CD4-positive, CD25-positive, alpha-beta regulatory T cell (primary cell): ENCODE results near the gene APOBEC3G. TPM values are rescaled to one million over a fixed set of nuclear protein-coding genes. Genes with fewer than 3 reads are reported as not detected.
A peak's percentile ranks its signal among the peaks of the same experiment; 100 is the strongest.

Experiments used
- ATAC-seq, 2 donors: fragments of 150-1000 bp; cut with Tn5 transposase; one replicate each; pipeline ENCODE4 v1.10.0; 2021; ENCODE audit warnings: low read depth in 2 of 2, moderate number of reproducible peaks in 2 of 2, moderate library complexity in 1 of 2
- DNase-seq, 3 donors: peaks; one replicate each; pipeline versions ENCODE4 v3.0.0 to v3.0.0-alpha.2; 2012 to 2022; ENCODE audit warnings: mixed read lengths in 1 of 3
- H3K27ac ChIP-seq: one replicate; pipeline ENCODE4 v1.7.0; 2013; ENCODE audit warnings: mild to moderate bottlenecking, low read length; ENCODE audit not compliant: insufficient read depth, poor library complexity, severe bottlenecking
- H3K27me3 ChIP-seq: one replicate; pipeline ENCODE4 v1.7.0; 2013; ENCODE audit warnings: low read length; ENCODE audit not compliant: control insufficient read depth, insufficient read depth
- H3K36me3 ChIP-seq: one replicate; pipeline ENCODE4 v1.7.0; 2013; ENCODE audit warnings: mild to moderate bottlenecking, low read length, moderate library complexity; ENCODE audit not compliant: control insufficient read depth, insufficient read depth
- H3K4me1 ChIP-seq: 2 replicates; pipeline ENCODE4 v1.7.0; 2013; ENCODE audit warnings: mild to moderate bottlenecking, low read length; ENCODE audit not compliant: insufficient read depth, control insufficient read depth, poor library complexity, severe bottlenecking
- H3K4me3 ChIP-seq: one replicate; pipeline ENCODE4 v1.7.0; 2013; ENCODE audit warnings: low read depth, mild to moderate bottlenecking, low read length, moderate library complexity
- H3K9me3 ChIP-seq, 2 experiments: 1 replicate in 1 of 2; 2 replicates in 1 of 2; pipeline ENCODE4 v1.7.0; 2013; ENCODE audit warnings: low read length in 2 of 2, mild to moderate bottlenecking in 1 of 2, moderate library complexity in 1 of 2; ENCODE audit not compliant: control insufficient read depth in 2 of 2
- H3K27ac Mint-ChIP-seq, 3 donors: one replicate each; pipeline ENCODE4 v1.8.0; 2020 to 2022; ENCODE audit warnings: mild to moderate bottlenecking in 3 of 3, mixed read lengths in 3 of 3, moderate library complexity in 2 of 3
- H3K27me3 Mint-ChIP-seq: one replicate; pipeline ENCODE4 v1.8.0; 2022; ENCODE audit warnings: mild to moderate bottlenecking, mixed read lengths
- H3K36me3 Mint-ChIP-seq: one replicate; pipeline ENCODE4 v1.8.0; 2020; ENCODE audit warnings: mixed read lengths
- H3K4me1 Mint-ChIP-seq, 4 donors: one replicate each; pipeline ENCODE4 v1.8.0; 2020 to 2022; ENCODE audit warnings: mixed read lengths in 4 of 4, mild to moderate bottlenecking in 1 of 4
- H3K4me3 Mint-ChIP-seq, 4 donors: one replicate each; pipeline ENCODE4 v1.8.0; 2020 to 2022; ENCODE audit warnings: mild to moderate bottlenecking in 4 of 4, mixed read lengths in 4 of 4, moderate library complexity in 3 of 4
- H3K9me3 Mint-ChIP-seq, 7 donors: one replicate each; pipeline ENCODE4 v1.8.0; 2020 to 2022; ENCODE audit warnings: mixed read lengths in 7 of 7, mild to moderate bottlenecking in 3 of 7, moderate library complexity in 2 of 7
- polyA plus RNA-seq, 4 donors: library from polyadenylated mRNA; unstranded; fragments of 300-500 nt; fragmentation: Illumina TruSeq; gene quantifications; one replicate each; pipeline ENCODE4 v1.2.3, GENCODE V29; 2021
- total RNA-seq: library from RNA; stranded (reverse); gene quantifications from one replicate; pipeline ENCODE4 v1.2.3, GENCODE V29; 2022

The APOBEC3G gene
- total and polyA plus RNA-seq, 5 donors from 2014 or later: 49.0 to 105 (median 61.1) TPM

GRCh38 chr22:39080052-39080762, 3.1 kb downstream of the APOBEC3G start:
- no peak for ATAC-seq
- Histone ChIP-seq H3K27ac (peak overlapping the region; percentile 14), H3K9me3 (no peaks in the 10 kb centered on the region), H3K4me3 (no peak overlapping the region), H3K36me3 (peaks cover 19% of the 10 kb centered on the region), H3K4me1 (peaks cover 41% of the 10 kb centered on the region), H3K27me3 (no peaks in the 10 kb centered on the region)
- Mint-ChIP-seq H3K9me3 (no peaks in the 10 kb centered on the region), H3K4me3 (peak overlapping the region in 3 of 4 donors; percentile 26 to 66 (median 32)), H3K27ac (peak overlapping the region; percentile 66 to 85 (median 76)), H3K4me1 (peaks cover 0 to 59% (median 23%) of the 10 kb centered on the region in 4 donors), H3K36me3 (peaks cover 12% of the 10 kb centered on the region), H3K27me3 (no peaks in the 10 kb centered on the region)
- no peak for DNase-seq

- peaks cover 41% of the 10 kb centered on the region for H3K4me1 ChIP-seq
These were observed 3.9 kb downstream of the APOBEC3G start for GRCh38 chr22:39081016-39081415.

GRCh38 chr22:39081598-39081997, 4.5 kb downstream of the APOBEC3G start:
- no peak overlapping the region for H3K4me3 ChIP-seq
- Mint-ChIP-seq H3K4me1 (peaks cover 0 to 54% (median 26%) of the 10 kb centered on the region in 4 donors), H3K36me3 (peaks cover 16% of the 10 kb centered on the region), H3K9me3 (no peaks in the 10 kb centered on the region), H3K4me3 (peak overlapping the region in 2 of 4 donors; percentile 50 to 66), H3K27ac (peak overlapping the region in 2 of 3 donors; percentile 85 to 86), H3K27me3 (no peaks in the 10 kb centered on the region)
- H3K27ac ChIP-seq: peak overlapping the region; percentile 33
- H3K9me3 ChIP-seq: no peaks in the 10 kb centered on the region
- no peaks in the 10 kb centered on the region for H3K27me3 ChIP-seq
- ATAC-seq (no peak), DNase-seq (no peak)
- H3K36me3 ChIP-seq: peaks cover 22% of the 10 kb centered on the region
- peaks cover 41% of the 10 kb centered on the region for H3K4me1 ChIP-seq

More at GRCh38 chr22:39081016-39081415, 3.9 kb downstream of the APOBEC3G start:
- Histone ChIP-seq H3K36me3 (peaks cover 19% of the 10 kb centered on the region), H3K9me3 (no peaks in the 10 kb centered on the region), H3K27ac (peak overlapping the region; percentile 33), H3K4me3 (no peak overlapping the region), H3K27me3 (no peaks in the 10 kb centered on the region)
- ATAC-seq: no peak
- Mint-ChIP-seq H3K4me1 (peaks cover 0 to 55% (median 25%) of the 10 kb centered on the region in 4 donors), H3K27me3 (no peaks in the 10 kb centered on the region), H3K27ac (peak overlapping the region; percentile 3 to 86 (median 85)), H3K9me3 (no peaks in the 10 kb centered on the region), H3K36me3 (peaks cover 12% of the 10 kb centered on the region), H3K4me3 (peak overlapping the region; percentile 36 to 78 (median 60))
- DNase-seq: no peak

GRCh38 chr22:39083212-39084165, 6.4 kb downstream of the APOBEC3G start:
- Histone ChIP-seq H3K36me3 (peaks cover 26% of the 10 kb centered on the region), H3K27me3 (no peaks in the 10 kb centered on the region), H3K9me3 (no peaks in the 10 kb centered on the region), H3K27ac (peak overlapping the region; percentile 41), H3K4me1 (peaks cover 31% of the 10 kb centered on the region), H3K4me3 (no peak overlapping the region)
- no peak for DNase-seq
- no peaks in the 10 kb centered on the region for H3K27me3 Mint-ChIP-seq
- no peak for ATAC-seq
- no peak overlapping the region for H3K4me3 Mint-ChIP-seq
- peaks cover 4 to 52% (median 23%) of the 10 kb centered on the region in 4 donors for H3K4me1 Mint-ChIP-seq
- H3K9me3 Mint-ChIP-seq: no peaks in the 10 kb centered on the region
- H3K27ac Mint-ChIP-seq: peak overlapping the region in 1 of 3 donors; percentile 67
- H3K36me3 Mint-ChIP-seq: peaks cover 22% of the 10 kb centered on the region

- H3K27me3 Mint-ChIP-seq: no peaks in the 10 kb centered on the region
- peak overlapping the region in 1 of 3 donors; percentile 14 for H3K27ac Mint-ChIP-seq
- H3K4me3 Mint-ChIP-seq: peak overlapping the region in 1 of 4 donors; percentile 51
- Histone ChIP-seq H3K27me3 (no peaks in the 10 kb centered on the region), H3K4me3 (no peak overlapping the region), H3K36me3 (peaks cover 26% of the 10 kb centered on the region), H3K4me1 (peaks cover 39% of the 10 kb centered on the region), H3K9me3 (no peaks in the 10 kb centered on the region), H3K27ac (no peak overlapping the region)
- DNase-seq (no peak), ATAC-seq (no peak)
- H3K36me3 Mint-ChIP-seq: peaks cover 22% of the 10 kb centered on the region
- peaks cover 5 to 57% (median 28%) of the 10 kb centered on the region in 4 donors for H3K4me1 Mint-ChIP-seq
- H3K9me3 Mint-ChIP-seq: no peaks in the 10 kb centered on the region
These were observed 7.6 kb downstream of the APOBEC3G start for GRCh38 chr22:39084666-39085065.

GRCh38 chr22:39087098-39087497, 10.0 kb downstream of the APOBEC3G start:
- Mint-ChIP-seq H3K9me3 (no peaks in the 10 kb centered on the region), H3K27me3 (no peaks in the 10 kb centered on the region), H3K36me3 (peaks cover 11% of the 10 kb centered on the region), H3K27ac (peak overlapping the region in 2 of 3 donors; percentile 67 to 94), H3K4me1 (peaks cover 11 to 61% (median 37%) of the 10 kb centered on the region in 4 donors), H3K4me3 (peak overlapping the region in 1 of 4 donors; percentile 64)
- H3K36me3 ChIP-seq: peaks cover 12% of the 10 kb centered on the region
- no peak for DNase-seq
- peaks cover 49% of the 10 kb centered on the region for H3K4me1 ChIP-seq
- no peak for ATAC-seq
- no peaks in the 10 kb centered on the region for H3K27me3 ChIP-seq
- no peak overlapping the region for H3K4me3 ChIP-seq
- no peaks in the 10 kb centered on the region for H3K9me3 ChIP-seq
- H3K27ac ChIP-seq: no peak overlapping the region

- peaks cover 7% of the 10 kb centered on the region for H3K36me3 ChIP-seq
- Mint-ChIP-seq H3K27me3 (no peaks in the 10 kb centered on the region), H3K27ac (peak overlapping the region; percentile 86 to 94 (median 93)), H3K9me3 (no peaks in the 10 kb centered on the region), H3K36me3 (peaks cover 10% of the 10 kb centered on the region), H3K4me1 (peaks cover 11 to 66% (median 42%) of the 10 kb centered on the region in 4 donors), H3K4me3 (peak overlapping the region in 2 of 4 donors; percentile 43 to 64)
- H3K27ac ChIP-seq: no peak overlapping the region
- no peaks in the 10 kb centered on the region for H3K27me3 ChIP-seq
- ATAC-seq (no peak), DNase-seq (no peak)
- no peaks in the 10 kb centered on the region for H3K9me3 ChIP-seq
- H3K4me1 ChIP-seq: peaks cover 56% of the 10 kb centered on the region
- no peak overlapping the region for H3K4me3 ChIP-seq
These were observed 11.0 kb downstream of the APOBEC3G start for GRCh38 chr22:39087881-39088684.
